ENCODE measurements around the gene SIDT2.
"Not testable (repeated sequence)": the region's sequence is repeated elsewhere in the genome, so short reads cannot be mapped to it uniquely, and the experiment has no call there.

SIDT2 gene
- total RNA-seq: 61.7 to 177 (median 104) reads per million in 18 experiments

DNA sequence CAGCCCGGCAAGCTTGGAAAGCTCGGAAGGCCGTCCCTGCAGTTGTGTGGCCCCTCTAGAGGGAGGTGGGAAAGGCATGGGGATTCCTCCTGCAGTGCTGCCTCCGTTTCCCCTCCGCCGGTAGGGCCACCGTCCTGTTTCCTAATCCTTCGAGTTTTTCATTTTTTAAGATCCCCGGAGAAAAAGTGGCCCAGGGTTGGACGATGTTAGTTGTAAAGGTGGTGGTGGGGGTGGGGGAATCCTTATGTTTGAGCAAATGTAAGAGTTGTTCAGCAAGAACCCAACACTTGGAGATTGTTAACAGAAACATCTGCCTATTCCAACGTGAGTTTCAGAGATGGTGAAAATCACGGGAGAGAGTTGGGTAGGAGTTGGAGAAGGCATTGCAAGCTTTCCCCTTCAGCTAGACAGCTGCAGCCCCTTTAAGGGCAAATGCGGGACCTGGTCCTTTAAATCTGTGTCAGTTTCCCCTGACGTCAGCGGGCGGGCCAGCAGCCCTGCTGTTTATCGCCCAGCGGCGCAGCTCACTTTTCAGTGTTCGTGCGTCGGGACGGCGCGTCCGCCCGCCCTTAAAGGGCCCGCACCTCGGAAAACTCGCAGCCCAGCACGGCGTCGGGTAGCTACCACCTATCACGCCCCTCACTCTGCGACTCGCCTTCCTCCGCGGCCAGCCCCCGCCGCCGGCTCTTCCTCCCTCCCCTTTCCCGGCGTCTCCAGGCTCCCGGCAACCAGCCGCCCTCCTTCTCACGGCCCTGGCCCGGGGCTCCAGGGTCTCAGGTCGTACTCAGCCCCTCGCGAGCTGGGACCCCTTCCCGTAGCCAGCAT, at the start of gene SIDT2:
SIDT2 (plus strand) TSS at position 534 of the 825 bp plus-strand sequence. CDS start 521 bp downstream, outside the sequence.
- DNase-seq: peak; percentile 88 to 91

DNA sequence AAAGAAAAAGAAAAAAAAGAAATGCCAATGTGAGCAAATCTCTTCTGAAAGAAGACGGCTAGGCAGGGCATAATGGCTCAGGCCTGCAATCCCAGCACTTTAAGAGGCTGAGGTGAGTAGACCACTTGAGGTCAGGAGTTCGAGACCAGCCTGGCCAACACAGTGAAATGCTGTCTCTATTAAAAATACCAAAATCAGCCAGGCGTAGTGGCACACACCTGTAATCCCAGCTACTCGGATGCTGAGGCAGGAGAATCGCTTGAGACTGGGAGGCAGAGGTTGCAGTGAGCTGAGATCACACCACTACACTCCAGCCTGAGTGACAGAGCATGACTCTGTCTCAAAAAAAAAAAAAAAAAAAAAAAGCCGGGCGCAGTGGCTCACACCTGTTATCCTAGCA, 48.1 kb upstream of the SIDT2 start:
- DNase-seq: not testable (repeated sequence)

- DNase-seq: no peak
Measured at GRCh38 chr11:117130879-117131278, 47.7 kb upstream of the SIDT2 start.

- no peak for DNase-seq
Measured at GRCh38 chr11:117134431-117134830, 44.1 kb upstream of the SIDT2 start.

DNA sequence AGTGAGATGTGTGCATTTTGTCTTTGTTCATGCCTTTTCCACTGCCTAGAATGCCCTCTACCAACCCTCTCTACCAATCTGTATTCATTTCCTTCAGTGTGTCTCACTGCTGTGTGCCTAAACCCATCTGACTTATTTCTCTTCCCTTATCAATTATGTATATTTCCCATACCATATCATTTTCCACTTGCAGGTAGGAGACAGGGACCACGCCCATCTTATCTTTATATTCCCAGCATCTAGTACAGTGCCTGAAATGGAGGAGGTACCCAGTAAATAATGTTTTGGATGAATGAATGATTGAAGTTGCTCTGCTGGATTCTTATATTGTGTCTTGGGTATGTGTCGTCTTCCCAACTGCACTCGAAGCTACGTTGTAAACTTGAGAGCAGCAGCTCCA, 43.6 kb upstream of the SIDT2 start:
- not testable (repeated sequence) for DNase-seq

GRCh38 chr11:117137223-117138086, 41.1 kb upstream of the SIDT2 start:
- not testable (repeated sequence) for DNase-seq

DNA sequence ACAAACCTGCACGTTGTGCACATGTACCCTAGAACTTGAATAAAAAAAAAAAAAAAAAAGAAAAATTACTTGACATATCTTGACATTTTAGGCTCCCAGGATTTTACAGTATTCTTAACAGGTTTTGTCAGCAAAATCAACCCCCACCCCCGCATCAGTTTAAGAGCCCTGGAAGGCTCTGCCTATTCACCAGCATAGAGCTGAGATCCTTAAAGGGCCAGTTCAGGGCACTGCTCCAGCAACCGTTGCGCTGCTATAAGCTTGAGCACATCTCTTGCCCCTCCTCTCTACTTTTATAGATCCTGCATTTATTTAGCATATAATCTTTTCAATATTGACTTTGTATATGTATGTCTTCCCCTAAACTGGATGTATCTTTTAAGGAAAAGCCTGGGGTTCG, 35.2 kb upstream of the SIDT2 start:
- peak; percentile 25 to 47 for DNase-seq

GRCh38 chr11:117143871-117144476, 34.6 kb upstream of the SIDT2 start, which contains the start of gene PAFAH1B2:
Gene PAFAH1B2 (plus strand): TSS chr11:117144287. CDS start chr11:117152448, 8,161 bp downstream.
- DNase-seq: peak; percentile 96 to 97

- DNase-seq: peak; percentile 75 to 83
Measured at GRCh38 chr11:117144477-117145392, 33.8 kb upstream of the SIDT2 start.

DNA sequence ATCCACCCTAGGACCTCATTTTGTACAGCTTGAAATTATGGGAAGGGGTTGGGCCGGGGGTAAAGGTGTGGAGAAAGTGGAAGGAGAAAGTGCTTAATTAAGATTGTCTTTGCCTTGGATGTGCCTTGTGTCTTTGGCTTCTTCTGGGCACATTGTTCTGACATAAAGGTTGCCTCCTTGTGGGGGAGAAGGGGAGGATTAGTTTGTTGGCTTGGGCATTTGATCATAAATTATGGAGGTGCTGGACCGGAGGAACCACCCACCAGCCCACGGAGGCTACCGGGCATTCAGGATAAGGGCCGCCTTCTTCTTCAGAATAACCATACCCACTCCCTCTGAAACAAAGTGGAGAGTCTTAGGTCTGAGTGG, 33.2 kb upstream of the SIDT2 start:
- peak; percentile 9 to 12 for DNase-seq

DNA sequence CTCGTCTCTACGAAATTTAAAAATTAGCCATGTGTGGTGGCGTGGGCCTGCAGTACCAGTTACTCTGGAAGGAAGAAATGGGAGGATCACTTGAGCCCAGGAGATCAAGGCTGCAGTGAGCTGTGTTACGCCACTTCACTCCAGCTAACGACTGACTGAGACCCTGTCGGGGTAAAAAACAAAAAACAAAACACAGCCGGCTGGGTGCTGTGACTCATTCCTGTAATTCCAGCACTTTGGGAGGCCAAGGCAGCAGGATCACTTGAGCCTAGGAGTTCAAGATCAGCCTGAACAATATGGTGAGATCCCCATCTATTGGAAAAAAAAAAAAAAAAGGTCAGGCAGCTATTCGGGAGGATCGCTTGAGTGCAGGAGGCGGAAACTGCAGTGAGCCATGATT, 32.0 kb upstream of the SIDT2 start:
- DNase-seq: no peak

DNA sequence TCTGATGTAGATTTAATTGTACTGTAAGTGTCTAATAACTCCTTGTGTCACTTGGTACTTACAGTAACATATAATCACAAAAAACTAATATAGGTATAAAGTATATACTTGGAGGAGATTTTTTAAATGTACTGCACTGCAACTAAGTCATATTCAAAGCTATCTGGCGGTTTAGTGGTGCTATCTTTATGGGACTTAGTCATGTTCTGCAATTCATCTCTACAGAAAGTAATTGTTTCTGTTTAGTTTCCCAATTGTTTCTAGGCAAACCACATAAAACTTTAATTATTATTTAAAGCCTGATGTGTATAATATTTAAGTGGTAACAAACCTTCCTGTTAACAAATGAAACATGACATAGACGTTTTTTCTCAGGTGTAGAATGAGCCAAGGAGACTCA, 26.5 kb upstream of the SIDT2 start:
- DNase-seq: no peak

- no peak for DNase-seq
Measured at GRCh38 chr11:117154468-117154867, 24.1 kb upstream of the SIDT2 start.

GRCh38 chr11:117157507-117157906, 21.0 kb upstream of the SIDT2 start:
- no peak for DNase-seq

DNA sequence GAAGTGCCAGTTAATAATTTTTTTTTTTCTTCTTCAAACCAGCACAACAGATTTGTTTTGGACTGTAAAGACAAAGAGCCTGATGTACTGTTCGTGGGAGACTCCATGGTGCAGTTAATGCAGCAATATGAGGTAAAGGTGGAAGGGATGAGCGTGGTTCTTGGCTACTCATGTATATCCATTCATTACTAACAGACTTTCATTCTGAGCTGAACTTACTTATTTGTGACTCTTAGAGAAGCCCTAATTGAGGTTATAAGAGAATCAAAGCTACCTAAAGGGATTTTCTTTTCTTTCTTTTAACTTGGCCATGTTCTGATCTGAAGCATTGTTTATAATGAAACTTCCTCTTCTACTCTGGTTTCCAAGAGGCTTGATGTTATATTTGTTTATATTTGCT, 18.7 kb upstream of the SIDT2 start:
- no peak for DNase-seq

- DNase-seq: no peak
Measured at GRCh38 chr11:117160826-117161225, 17.7 kb upstream of the SIDT2 start.

DNA sequence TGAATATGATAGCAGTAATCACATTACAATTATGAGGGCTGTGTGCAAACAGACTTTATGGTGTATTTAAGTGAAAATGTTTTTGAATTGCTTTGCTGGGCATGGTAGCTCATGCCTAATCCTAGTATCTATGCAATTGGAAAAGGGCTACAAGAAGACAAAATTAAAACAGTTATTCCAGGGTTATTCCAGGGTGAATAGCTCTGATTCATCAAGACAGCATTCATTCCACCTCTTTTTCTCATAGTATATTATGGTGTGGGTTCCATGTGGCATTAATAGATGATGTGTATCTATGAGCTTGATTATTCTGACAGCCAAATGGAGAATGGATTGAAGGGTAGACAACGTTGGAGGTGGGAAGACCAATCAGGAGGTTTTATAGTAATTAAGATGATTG, 12.1 kb upstream of the SIDT2 start:
- DNase-seq: no peak

GRCh38 chr11:117169736-117170135, 8.8 kb upstream of the SIDT2 start:
- no peak for DNase-seq

DNA sequence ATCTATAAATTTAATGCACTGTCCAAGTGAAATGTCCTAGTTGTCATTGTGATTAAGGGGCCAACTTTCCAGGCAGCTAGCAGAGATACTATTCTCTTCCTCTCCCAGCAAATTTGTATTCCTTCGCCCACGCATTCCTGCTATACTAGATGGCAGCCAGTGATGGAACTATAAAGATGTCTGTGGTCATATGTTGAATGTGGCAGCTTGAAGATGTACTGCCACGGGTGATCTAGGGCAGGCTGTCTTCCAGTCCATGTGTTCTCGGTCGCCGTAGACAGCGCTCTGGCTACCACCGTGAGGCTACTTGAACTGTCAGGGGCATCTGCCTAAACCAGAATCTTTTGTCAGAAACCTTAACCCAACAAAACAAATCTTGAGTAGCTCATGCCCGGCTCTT, 8.3 kb upstream of the SIDT2 start:
- DNase-seq: no peak

- no peak for DNase-seq
Measured at GRCh38 chr11:117171007-117171403, 7.5 kb upstream of the SIDT2 start.

DNA sequence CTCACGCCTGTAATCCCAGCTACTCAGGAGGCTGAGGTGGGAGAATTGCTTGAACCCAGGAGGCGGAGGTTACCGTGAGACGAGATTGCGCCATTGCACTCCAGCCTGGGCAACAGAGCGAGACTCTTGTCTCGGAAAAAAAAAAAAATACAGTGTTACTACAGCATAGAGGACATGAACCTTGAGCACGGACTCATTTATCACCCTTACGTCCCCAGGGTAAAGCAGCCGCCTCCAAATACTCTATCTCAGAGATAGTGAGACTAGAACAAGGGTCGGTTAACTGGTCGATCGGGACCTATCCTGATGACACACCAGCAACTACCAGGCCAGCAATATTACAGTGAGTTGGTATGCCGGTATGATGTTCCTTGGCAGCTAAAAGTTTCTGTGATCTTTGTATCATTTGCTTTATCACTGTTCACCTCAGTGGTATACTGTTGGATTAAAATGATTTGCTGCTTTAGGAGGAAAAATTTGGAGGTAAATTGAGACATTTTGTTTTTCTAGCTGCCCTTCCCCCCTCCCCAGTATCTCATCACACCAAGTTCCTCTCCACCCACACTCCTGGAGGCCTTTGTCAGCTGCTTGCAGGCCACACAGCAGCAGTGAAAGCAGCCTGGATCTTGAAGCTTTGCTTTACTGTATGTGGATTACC, 7.0 kb upstream of the SIDT2 start:
- peak; percentile 85 to 94 for DNase-seq
